HCT116 (cell line): ENCODE measurements around the gene SLC7A10. TPM values are rescaled to one million over a fixed set of nuclear protein-coding genes. Genes with fewer than 3 reads are reported as not detected.

ENCODE experiments used
- ATAC-seq: fragments of 200-7000 bp; cut with Tn5 transposase; 2 replicates; pipeline ENCODE4 v1.9.1; 2020; ENCODE audit warnings: mild to moderate bottlenecking, moderate library complexity
- BruUV-seq: library from RNA; stranded (reverse); fragments of 400-500 nt; replicated peaks from 2 replicates; lab custom pipeline; 2021; lab: Mats Ljungman, UMichigan
- CTCF ChIA-PET: fragments of 300-600 bp; sonication (Branson Sonifier 250); formaldehyde crosslinking; loops from one replicate; lab custom pipeline; 2021; ENCODE audit warnings: antibody characterized with exemption; lab: Charles Lee
- POLR2A ChIA-PET: fragments of 300-600, 350-600 bp; sonication (Branson Sonifier 250); formaldehyde crosslinking; loops from one replicate; lab custom pipeline; 2021; ENCODE audit warnings: antibody characterized with exemption; lab: Charles Lee
- RAD21 ChIA-PET, 2 experiments: fragments of 300-600 bp; sonication (Branson Sonifier 250); formaldehyde crosslinking; loops; one replicate each; lab custom pipeline; 2023; ENCODE audit warnings: low total read pairs in 2 of 2; ENCODE audit not compliant: uncharacterized antibody in 2 of 2, unreplicated experiment in 2 of 2, low non-redundant PET in 1 of 2; lab: Charles Lee
- DNase-seq: peaks from one replicate; pipeline ENCODE4 v3.0.0-alpha.2; 2010; ENCODE audit warnings: low read depth, low spot score
- H2AFZ ChIP-seq: fragments of 200-600 bp; shearing (Covaris generic), sonication (generic); 2 replicates; pipeline ENCODE4 v1.6.1; 2017; ENCODE audit warnings: low read depth, mixed run types, mixed read lengths, antibody characterized with exemption, low read length; ENCODE audit not compliant: poor library complexity, severe bottlenecking
- H3K27ac ChIP-seq: 2 replicates; pipeline ENCODE4 v1.5.1; 2012; ENCODE audit warnings: low read depth, low read length
- H3K27me3 ChIP-seq: fragments of 200-600 bp; sonication (generic); 2 replicates; pipeline ENCODE4 v1.6.1; 2016; ENCODE audit warnings: mixed run types, low read length, mixed read lengths; ENCODE audit not compliant: insufficient read depth
- H3K36me3 ChIP-seq, 2 experiments: fragments of 200-500 bp in 1 of 2; fragments of 200-600 bp in 1 of 2; sonication (Bioruptor generic) in 1 of 2; sonication (generic) in 1 of 2; 2 replicates each; pipeline versions ENCODE4 v1.5.1 to v1.6.1; 2014 to 2016; ENCODE audit warnings: low read length in 2 of 2, inconsistent platforms in 1 of 2, mixed read lengths in 1 of 2, mixed run types in 1 of 2; ENCODE audit not compliant: insufficient read depth in 2 of 2, control insufficient read depth in 1 of 2
- H3K4me1 ChIP-seq, 2 experiments: fragments of 200-600 bp in 1 of 2; sonication (generic) in 1 of 2; 2 replicates each; pipeline versions ENCODE4 v1.5.1 to v1.6.1; 2012 to 2017; ENCODE audit warnings: low read length in 2 of 2, inconsistent platforms in 1 of 2, mild to moderate bottlenecking in 1 of 2, mixed read lengths in 1 of 2, mixed run types in 1 of 2, moderate library complexity in 1 of 2; ENCODE audit not compliant: insufficient read depth in 2 of 2, control insufficient read depth in 1 of 2
- H3K4me2 ChIP-seq: fragments of 200-600 bp; sonication (generic); 2 replicates; pipeline ENCODE4 v1.6.1; 2017; ENCODE audit warnings: mixed run types, low read length, mixed read lengths
- H3K4me3 ChIP-seq, 2 experiments: fragments of 200-600 bp in 1 of 2; sonication (generic) in 1 of 2; replicated peaks in 1 of 2; 2 replicates each; pipeline ENCODE4 v1.5.1; 2011 to 2016; ENCODE audit warnings: low read length in 2 of 2, control low read depth in 1 of 2, low read depth in 1 of 2, mild to moderate bottlenecking in 1 of 2, mixed read lengths in 1 of 2, mixed run types in 1 of 2
- H3K79me2 ChIP-seq: fragments of 200-600 bp; sonication (generic); 2 replicates; pipeline ENCODE4 v1.6.1; 2017; ENCODE audit warnings: mild to moderate bottlenecking, mixed run types, low read length, moderate library complexity, mixed read lengths; ENCODE audit not compliant: insufficient read depth
- H3K9ac ChIP-seq: fragments of 200-600 bp; sonication (generic); 2 replicates; pipeline ENCODE4 v1.6.1; 2016; ENCODE audit warnings: low read length, mixed read lengths
- H3K9me2 ChIP-seq: fragments of 200-600 bp; sonication (generic), shearing (Covaris generic); 2 replicates; pipeline ENCODE4 v1.6.1; 2017; ENCODE audit warnings: mixed run types, mild to moderate bottlenecking, moderate library complexity; ENCODE audit not compliant: insufficient read depth
- H3K9me3 ChIP-seq, 2 experiments: fragments of 200-500 bp in 1 of 2; fragments of 200-600 bp in 1 of 2; sonication (Bioruptor generic) in 1 of 2; sonication (generic) in 1 of 2; 2 replicates each; pipeline ENCODE4 v1.6.1; 2014 to 2017; ENCODE audit warnings: low read length in 2 of 2, mixed read lengths in 2 of 2, inconsistent platforms in 1 of 2, low read depth in 1 of 2, mild to moderate bottlenecking in 1 of 2, mixed run types in 1 of 2, moderate library complexity in 1 of 2; ENCODE audit not compliant: control insufficient read depth in 1 of 2, insufficient read depth in 1 of 2
- H4K20me1 ChIP-seq: fragments of 200-600 bp; sonication (generic), shearing (Covaris generic); 2 replicates; pipeline ENCODE4 v1.6.1; 2017; ENCODE audit warnings: mixed run types, mild to moderate bottlenecking, moderate library complexity; ENCODE audit not compliant: insufficient read depth
- CEBPB ChIP-seq: IDR thresholded peaks from 2 replicates; pipeline ENCODE4 v1.6.1; 2012; ENCODE audit warnings: low read depth
- FOSL1 ChIP-seq: IDR thresholded peaks from 2 replicates; pipeline ENCODE4 v1.6.1; 2012; ENCODE audit warnings: low read depth
- POLR2AphosphoS5 ChIP-seq: IDR thresholded peaks from 2 replicates; pipeline ENCODE4 v1.6.1; 2011; ENCODE audit warnings: mild to moderate bottlenecking, low read depth, low read length, moderate library complexity
- ZNF274 ChIP-seq: fragments of 200-500 bp; sonication (Bioruptor generic); IDR thresholded peaks from 2 replicates; pipeline ENCODE4 v1.6.1; 2014; ENCODE audit warnings: mild to moderate bottlenecking, low read depth, low read length, inconsistent platforms
- intact Hi-C: fragments of 100-400 bp; cut with micrococcal nuclease; formaldehyde crosslinking; loops from 2 replicates; pipeline ENCODE4 v1.10.0; 2022
- total RNA-seq: library from RNA; stranded (reverse); gene quantifications from one replicate; pipeline ENCODE4 v1.2.1, GENCODE V29; 2021; ENCODE audit not compliant: unreplicated experiment
- TF ChIP-seq, protein P1 (sequence below), 3 experiments: fragments of 200-600 bp in 1 of 3; sonication (generic) in 1 of 3; IDR thresholded peaks in 2 of 3; conservative IDR thresholded peaks in 1 of 3; 2 replicates each; pipeline ENCODE4 v1.5.1; 2012 to 2017; ENCODE audit warnings: low read depth in 2 of 3, low read length in 2 of 3, antibody characterized with exemption in 1 of 3, borderline replicate concordance in 1 of 3, control low read depth in 1 of 3, mild to moderate bottlenecking in 1 of 3, mixed read lengths in 1 of 3, mixed run types in 1 of 3, moderate library complexity in 1 of 3; ENCODE audit not compliant: insufficient read depth in 1 of 3
- TF ChIP-seq, protein P2 (sequence below): IDR thresholded peaks from 2 replicates; pipeline ENCODE4 v1.6.1; 2012; ENCODE audit warnings: low read depth
- TF ChIP-seq, protein P3 (sequence below): IDR thresholded peaks from 2 replicates; pipeline ENCODE4 v1.6.1; 2012
- TF ChIP-seq, protein P4 (sequence below): IDR thresholded peaks from 2 replicates; pipeline ENCODE4 v1.6.1; 2011; ENCODE audit warnings: mild to moderate bottlenecking, low read length, moderate library complexity; ENCODE audit not compliant: insufficient replicate concordance; ENCODE audit errors: extremely low read depth

SLC7A10 gene
- total RNA-seq, 1 experiment from 2014 or later: 0.25 TPM

DNA sequence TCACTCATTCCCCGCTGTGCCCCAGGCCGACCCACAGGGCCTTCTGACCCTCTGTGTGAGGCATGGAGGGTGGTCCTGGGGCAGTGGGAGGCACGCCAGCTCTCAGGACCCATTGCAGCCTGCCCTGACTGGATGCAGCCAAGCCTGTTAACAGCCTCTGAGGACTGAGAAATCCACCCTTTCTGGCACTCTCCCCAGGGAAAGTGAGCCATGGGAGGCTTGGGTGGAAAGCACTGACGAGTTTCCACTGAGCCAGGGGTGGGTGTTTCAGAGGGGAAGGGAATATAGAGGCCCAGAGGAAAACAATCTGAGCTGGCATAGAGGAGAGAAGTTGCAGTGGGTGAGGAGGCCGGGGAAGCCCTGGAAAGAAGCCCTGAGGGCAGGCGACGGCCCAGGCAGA, 30.6 kb upstream of the SLC7A10 start:
- Histone ChIP-seq H3K9me2 (no peaks in the 10 kb centered on the region), H3K4me1 (no peaks in the 10 kb centered on the region), H3K9ac (no peak overlapping the region), H3K27ac (no peak overlapping the region), H4K20me1 (no peaks in the 10 kb centered on the region), H3K9me3 (no peaks in the 10 kb centered on the region), H3K4me2 (no peak overlapping the region), H2AFZ (no peak overlapping the region), H3K4me3 (no peak overlapping the region), H3K79me2 (no peaks in the 10 kb centered on the region), H3K36me3 (no peaks in the 10 kb centered on the region), H3K27me3 (no peaks in the 10 kb centered on the region)
- ChIA-PET CTCF (interaction anchor here (1.0 kb wide), 1 partner anchor 160 kb away, joined by 3 read pairs; no protein-coding TSS in a partner anchor), RAD21 (no interaction called here), POLR2A (no interaction called here)
- intact Hi-C loops: no loop called here
- BruUV-seq: no TSS peak
- TF ChIP-seq, protein P1, sequence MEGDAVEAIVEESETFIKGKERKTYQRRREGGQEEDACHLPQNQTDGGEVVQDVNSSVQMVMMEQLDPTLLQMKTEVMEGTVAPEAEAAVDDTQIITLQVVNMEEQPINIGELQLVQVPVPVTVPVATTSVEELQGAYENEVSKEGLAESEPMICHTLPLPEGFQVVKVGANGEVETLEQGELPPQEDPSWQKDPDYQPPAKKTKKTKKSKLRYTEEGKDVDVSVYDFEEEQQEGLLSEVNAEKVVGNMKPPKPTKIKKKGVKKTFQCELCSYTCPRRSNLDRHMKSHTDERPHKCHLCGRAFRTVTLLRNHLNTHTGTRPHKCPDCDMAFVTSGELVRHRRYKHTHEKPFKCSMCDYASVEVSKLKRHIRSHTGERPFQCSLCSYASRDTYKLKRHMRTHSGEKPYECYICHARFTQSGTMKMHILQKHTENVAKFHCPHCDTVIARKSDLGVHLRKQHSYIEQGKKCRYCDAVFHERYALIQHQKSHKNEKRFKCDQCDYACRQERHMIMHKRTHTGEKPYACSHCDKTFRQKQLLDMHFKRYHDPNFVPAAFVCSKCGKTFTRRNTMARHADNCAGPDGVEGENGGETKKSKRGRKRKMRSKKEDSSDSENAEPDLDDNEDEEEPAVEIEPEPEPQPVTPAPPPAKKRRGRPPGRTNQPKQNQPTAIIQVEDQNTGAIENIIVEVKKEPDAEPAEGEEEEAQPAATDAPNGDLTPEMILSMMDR (IDR thresholded peaks at IDR 0.05 in 2 of 3, conservative IDR thresholded peaks at IDR 0.05 in 1 of 3; ENCODE audit: borderline replicate concordance in 1 of 3, insufficient read depth in 1 of 3, low read depth in 2 of 3, low read length in 2 of 3): no peak
- TF ChIP-seq ZNF274 (no peak), FOSL1 (no peak), CEBPB (no peak), POLR2AphosphoS5 (no peak)
- TF ChIP-seq, protein P2, sequence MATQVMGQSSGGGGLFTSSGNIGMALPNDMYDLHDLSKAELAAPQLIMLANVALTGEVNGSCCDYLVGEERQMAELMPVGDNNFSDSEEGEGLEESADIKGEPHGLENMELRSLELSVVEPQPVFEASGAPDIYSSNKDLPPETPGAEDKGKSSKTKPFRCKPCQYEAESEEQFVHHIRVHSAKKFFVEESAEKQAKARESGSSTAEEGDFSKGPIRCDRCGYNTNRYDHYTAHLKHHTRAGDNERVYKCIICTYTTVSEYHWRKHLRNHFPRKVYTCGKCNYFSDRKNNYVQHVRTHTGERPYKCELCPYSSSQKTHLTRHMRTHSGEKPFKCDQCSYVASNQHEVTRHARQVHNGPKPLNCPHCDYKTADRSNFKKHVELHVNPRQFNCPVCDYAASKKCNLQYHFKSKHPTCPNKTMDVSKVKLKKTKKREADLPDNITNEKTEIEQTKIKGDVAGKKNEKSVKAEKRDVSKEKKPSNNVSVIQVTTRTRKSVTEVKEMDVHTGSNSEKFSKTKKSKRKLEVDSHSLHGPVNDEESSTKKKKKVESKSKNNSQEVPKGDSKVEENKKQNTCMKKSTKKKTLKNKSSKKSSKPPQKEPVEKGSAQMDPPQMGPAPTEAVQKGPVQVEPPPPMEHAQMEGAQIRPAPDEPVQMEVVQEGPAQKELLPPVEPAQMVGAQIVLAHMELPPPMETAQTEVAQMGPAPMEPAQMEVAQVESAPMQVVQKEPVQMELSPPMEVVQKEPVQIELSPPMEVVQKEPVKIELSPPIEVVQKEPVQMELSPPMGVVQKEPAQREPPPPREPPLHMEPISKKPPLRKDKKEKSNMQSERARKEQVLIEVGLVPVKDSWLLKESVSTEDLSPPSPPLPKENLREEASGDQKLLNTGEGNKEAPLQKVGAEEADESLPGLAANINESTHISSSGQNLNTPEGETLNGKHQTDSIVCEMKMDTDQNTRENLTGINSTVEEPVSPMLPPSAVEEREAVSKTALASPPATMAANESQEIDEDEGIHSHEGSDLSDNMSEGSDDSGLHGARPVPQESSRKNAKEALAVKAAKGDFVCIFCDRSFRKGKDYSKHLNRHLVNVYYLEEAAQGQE: no peak
- TF ChIP-seq, protein P3, sequence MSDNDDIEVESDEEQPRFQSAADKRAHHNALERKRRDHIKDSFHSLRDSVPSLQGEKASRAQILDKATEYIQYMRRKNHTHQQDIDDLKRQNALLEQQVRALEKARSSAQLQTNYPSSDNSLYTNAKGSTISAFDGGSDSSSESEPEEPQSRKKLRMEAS: no peak
- TF ChIP-seq, protein P4, sequence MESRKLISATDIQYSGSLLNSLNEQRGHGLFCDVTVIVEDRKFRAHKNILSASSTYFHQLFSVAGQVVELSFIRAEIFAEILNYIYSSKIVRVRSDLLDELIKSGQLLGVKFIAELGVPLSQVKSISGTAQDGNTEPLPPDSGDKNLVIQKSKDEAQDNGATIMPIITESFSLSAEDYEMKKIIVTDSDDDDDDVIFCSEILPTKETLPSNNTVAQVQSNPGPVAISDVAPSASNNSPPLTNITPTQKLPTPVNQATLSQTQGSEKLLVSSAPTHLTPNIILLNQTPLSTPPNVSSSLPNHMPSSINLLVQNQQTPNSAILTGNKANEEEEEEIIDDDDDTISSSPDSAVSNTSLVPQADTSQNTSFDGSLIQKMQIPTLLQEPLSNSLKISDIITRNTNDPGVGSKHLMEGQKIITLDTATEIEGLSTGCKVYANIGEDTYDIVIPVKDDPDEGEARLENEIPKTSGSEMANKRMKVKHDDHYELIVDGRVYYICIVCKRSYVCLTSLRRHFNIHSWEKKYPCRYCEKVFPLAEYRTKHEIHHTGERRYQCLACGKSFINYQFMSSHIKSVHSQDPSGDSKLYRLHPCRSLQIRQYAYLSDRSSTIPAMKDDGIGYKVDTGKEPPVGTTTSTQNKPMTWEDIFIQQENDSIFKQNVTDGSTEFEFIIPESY: no peak
- ATAC-seq (no peak), DNase-seq (no peak)
